IPS DF 6.9 (cell line): ENCODE data around the gene ATP4B.

Experiments
- DNase-seq: peaks from one replicate; pipeline ENCODE4 v3.0.0-alpha.2; 2013; ENCODE audit warnings: low read depth, low spot score
- H3K27ac ChIP-seq: one replicate; pipeline ENCODE4 v1.5.1; 2013; ENCODE audit warnings: low read length, control low read depth
- H3K27me3 ChIP-seq: 2 replicates; pipeline ENCODE4 v1.6.1; 2013; ENCODE audit warnings: mild to moderate bottlenecking, low read length; ENCODE audit not compliant: control insufficient read depth, insufficient read depth
- H3K36me3 ChIP-seq: 2 replicates; pipeline ENCODE4 v1.6.1; 2013; ENCODE audit warnings: low read length; ENCODE audit not compliant: control insufficient read depth, insufficient read depth
- H3K4me1 ChIP-seq: 2 replicates; pipeline ENCODE4 v1.6.1; 2013; ENCODE audit warnings: low read length; ENCODE audit not compliant: control insufficient read depth, insufficient read depth
- H3K4me3 ChIP-seq: 2 replicates; pipeline ENCODE4 v1.5.1; 2013; ENCODE audit warnings: mild to moderate bottlenecking, low read length
- H3K9me3 ChIP-seq: 2 replicates; pipeline ENCODE4 v1.6.1; 2013; ENCODE audit warnings: low read length, inconsistent platforms; ENCODE audit not compliant: control insufficient read depth, insufficient read depth
- WGBS: extraction: QIAGEN DNeasy Blood & Tissue Kit; methylation state at CpG from one replicate; pipeline ENCODE4 v1.1.7; 2013; ENCODE audit warnings: mixed read lengths, missing lambda C conversion rate; ENCODE audit not compliant: insufficient read length, insufficient coverage; 5-methylcytosine and 5-hydroxymethylcytosine counted together

Gene ATP4B

DNA sequence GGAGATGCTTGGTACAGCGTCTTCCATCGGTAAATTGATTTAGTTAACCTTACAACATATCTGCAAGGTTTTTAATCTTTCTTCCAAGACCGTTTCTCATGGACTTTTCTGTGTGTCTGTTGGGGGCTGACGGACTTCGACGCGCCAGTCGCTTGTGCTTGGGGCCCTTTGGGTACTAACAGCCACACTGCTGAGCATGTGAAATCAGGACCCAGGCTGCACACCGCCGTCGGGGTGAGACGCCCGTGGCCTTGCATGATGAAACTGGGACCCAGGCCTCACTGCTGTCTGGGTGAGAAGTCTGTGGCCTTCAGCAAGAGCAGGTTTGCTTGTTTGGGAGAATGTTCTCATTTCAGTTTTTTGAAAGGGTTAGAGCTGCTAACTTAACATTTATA lies 9.8 kb downstream of the ATP4B start:
- Histone ChIP-seq H3K9me3 (no peaks in the 10 kb centered on the region), H3K4me3 (no peak overlapping the region), H3K36me3 (no peaks in the 10 kb centered on the region), H3K4me1 (no peaks in the 10 kb centered on the region), H3K27ac (no peak overlapping the region), H3K27me3 (no peaks in the 10 kb centered on the region)
- no peak for DNase-seq
- WGBS: no CpG with 5 or more reads among the region's 13 CpGs

DNA sequence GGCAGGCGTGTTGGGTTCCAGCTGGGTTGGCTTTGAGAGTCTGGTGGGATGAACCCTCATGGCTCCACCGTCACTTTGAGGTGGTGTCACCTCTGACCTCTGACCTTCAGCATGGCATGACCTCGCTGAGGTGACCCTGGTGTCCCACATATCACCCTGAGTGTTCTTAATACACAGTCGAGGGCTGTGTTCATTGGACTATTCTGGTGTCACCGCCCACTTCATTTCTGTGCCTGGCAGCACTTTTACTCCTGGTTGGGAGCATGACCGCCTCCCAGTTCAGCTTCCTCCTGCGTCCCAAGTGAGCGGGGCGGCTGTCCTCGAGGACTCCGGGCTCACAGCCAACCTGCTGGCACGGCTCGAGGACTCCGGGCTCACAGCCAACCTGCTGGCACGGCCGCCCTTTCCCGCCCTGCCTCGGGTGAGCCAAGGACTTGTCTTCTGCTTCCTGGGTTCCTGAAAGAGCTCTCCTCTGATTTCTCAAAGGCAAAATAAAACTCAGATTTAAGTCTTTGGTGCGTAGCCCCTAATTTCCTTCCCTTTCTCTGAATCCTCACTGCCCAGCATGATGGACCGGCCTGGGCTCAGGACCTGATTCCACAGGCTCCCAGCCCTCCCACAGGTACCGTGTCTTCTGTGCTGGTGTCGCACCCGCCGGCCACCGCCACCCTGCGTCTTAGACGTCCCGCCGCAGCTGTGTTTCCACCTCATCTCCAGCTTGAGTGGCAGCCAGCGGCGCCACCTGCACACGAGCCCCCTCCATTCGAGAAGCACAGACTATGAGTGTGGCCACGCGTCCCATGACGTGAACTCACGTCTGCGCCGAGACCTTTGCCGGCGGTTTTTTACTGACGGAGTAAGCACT lies 10.4 kb downstream of the ATP4B start:
- WGBS: no CpG with 5 or more reads among the region's 42 CpGs
- no peak overlapping the region for H3K27ac ChIP-seq
- no peak overlapping the region for H3K4me3 ChIP-seq
- no peaks in the 10 kb centered on the region for H3K27me3 ChIP-seq
- no peaks in the 10 kb centered on the region for H3K4me1 ChIP-seq
- DNase-seq: no peak
- no peaks in the 10 kb centered on the region for H3K9me3 ChIP-seq
- H3K36me3 ChIP-seq: no peaks in the 10 kb centered on the region

DNA sequence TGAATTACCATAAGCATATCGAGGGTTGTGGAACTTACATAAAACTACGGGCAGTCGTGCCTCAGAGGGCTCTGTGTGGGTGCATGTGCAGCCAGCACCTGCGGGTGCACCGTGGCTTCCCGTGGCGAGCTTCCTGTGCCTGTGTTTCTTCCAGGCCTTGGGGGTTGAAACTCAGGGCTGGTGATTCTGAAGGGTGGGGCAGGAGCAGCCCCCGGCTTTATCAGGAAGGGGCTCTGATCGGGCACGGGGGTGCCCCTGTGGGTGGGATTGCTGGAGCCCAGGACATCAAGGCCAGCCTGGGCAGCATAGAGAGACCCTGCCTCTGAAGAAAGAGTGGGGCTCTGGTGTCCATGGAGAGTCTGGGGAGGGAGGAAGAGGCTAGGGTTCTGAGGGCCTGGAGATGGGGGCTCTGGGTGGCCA lies 11.1 kb downstream of the ATP4B start:
- Histone ChIP-seq H3K4me3 (no peak overlapping the region), H3K27me3 (no peaks in the 10 kb centered on the region), H3K36me3 (no peaks in the 10 kb centered on the region), H3K9me3 (no peaks in the 10 kb centered on the region; the same call in 1 of the 2 replicates), H3K27ac (no peak overlapping the region), H3K4me1 (no peaks in the 10 kb centered on the region)
- no peak for DNase-seq
- WGBS: no CpG with 5 or more reads among the region's 10 CpGs

GRCh38 chr13:113646376-113646775 lies 11.6 kb downstream of the ATP4B start:
- DNase-seq: no peak
- Histone ChIP-seq H3K27me3 (no peaks in the 10 kb centered on the region), H3K9me3 (no peaks in the 10 kb centered on the region; the same call in 1 of the 2 replicates), H3K36me3 (peaks cover 4% of the 10 kb centered on the region; the same call in 1 of the 2 replicates), H3K27ac (no peak overlapping the region), H3K4me1 (no peaks in the 10 kb centered on the region), H3K4me3 (no peak overlapping the region)
- WGBS: no CpG with 5 or more reads among the region's 11 CpGs

GRCh38 chr13:113645329-113645728 lies 12.7 kb downstream of the ATP4B start:
- H3K36me3 ChIP-seq: peaks cover 4% of the 10 kb centered on the region; the same call in 1 of the 2 replicates
- no peak overlapping the region for H3K27ac ChIP-seq
- no peak for DNase-seq
- H3K4me1 ChIP-seq: no peaks in the 10 kb centered on the region
- no peaks in the 10 kb centered on the region for H3K27me3 ChIP-seq
- no peaks in the 10 kb centered on the region; the same call in 1 of the 2 replicates for H3K9me3 ChIP-seq
- H3K4me3 ChIP-seq: no peak overlapping the region
- no CpG with 5 or more reads among the region's 9 CpGs for WGBS

- DNase-seq: no peak
- Histone ChIP-seq H3K9me3 (no peaks in the 10 kb centered on the region; the same call in 1 of the 2 replicates), H3K4me3 (no peak overlapping the region), H3K27ac (no peak overlapping the region), H3K36me3 (peaks cover 8% of the 10 kb centered on the region; the same call in 1 of the 2 replicates), H3K4me1 (no peaks in the 10 kb centered on the region), H3K27me3 (no peaks in the 10 kb centered on the region)
- WGBS: no CpG with 5 or more reads among the region's 1 CpG
Observed at GRCh38 chr13:113644800-113645199, 13.2 kb downstream of the ATP4B start.

DNA sequence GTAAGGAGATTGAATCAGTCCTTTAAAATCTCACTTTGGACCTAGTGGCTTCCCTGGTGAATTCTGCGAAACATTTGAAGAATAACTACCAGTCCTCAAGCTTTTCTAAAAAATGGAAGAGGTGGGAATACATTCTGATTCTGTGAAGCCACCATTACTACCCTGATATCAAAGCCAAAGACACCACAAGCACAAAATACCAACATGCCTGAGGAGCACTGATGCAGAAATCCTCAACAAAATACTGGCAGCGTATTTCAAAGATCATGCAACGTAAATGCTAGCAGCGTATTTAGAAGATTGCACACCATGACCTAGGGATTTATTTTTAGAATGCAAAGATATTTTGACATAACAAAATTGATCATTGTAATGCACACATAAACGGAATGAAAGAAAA lies 14.4 kb downstream of the ATP4B start:
- no CpG with 5 or more reads among the region's 5 CpGs for WGBS
- peaks cover 2% of the 10 kb centered on the region for H3K9me3 ChIP-seq
- H3K27me3 ChIP-seq: no peaks in the 10 kb centered on the region
- no peak for DNase-seq
- H3K4me3 ChIP-seq: no peak overlapping the region
- no peak overlapping the region for H3K27ac ChIP-seq
- H3K4me1 ChIP-seq: no peaks in the 10 kb centered on the region
- H3K36me3 ChIP-seq: peaks cover 12% of the 10 kb centered on the region; the same call in 1 of the 2 replicates

- no peak overlapping the region for H3K4me3 ChIP-seq
- no peak overlapping the region for H3K27ac ChIP-seq
- H3K4me1 ChIP-seq: no peaks in the 10 kb centered on the region
- no peak for DNase-seq
- H3K36me3 ChIP-seq: peaks cover 18% of the 10 kb centered on the region
- peaks cover 2% of the 10 kb centered on the region for H3K9me3 ChIP-seq
- no CpG with 5 or more reads among the region's 2 CpGs for whole genome bisulfite sequencing
- no peaks in the 10 kb centered on the region for H3K27me3 ChIP-seq
Observed at GRCh38 chr13:113642563-113642962, 15.4 kb downstream of the ATP4B start.

GRCh38 chr13:113641426-113641825 lies 16.6 kb downstream of the ATP4B start:
- Histone ChIP-seq H3K27me3 (no peaks in the 10 kb centered on the region), H3K36me3 (peaks cover 30% of the 10 kb centered on the region), H3K4me1 (no peaks in the 10 kb centered on the region), H3K27ac (no peak overlapping the region), H3K4me3 (no peak overlapping the region), H3K9me3 (peaks cover 2% of the 10 kb centered on the region)
- no CpG with 5 or more reads among the region's 7 CpGs for WGBS
- no peak for DNase-seq

DNA sequence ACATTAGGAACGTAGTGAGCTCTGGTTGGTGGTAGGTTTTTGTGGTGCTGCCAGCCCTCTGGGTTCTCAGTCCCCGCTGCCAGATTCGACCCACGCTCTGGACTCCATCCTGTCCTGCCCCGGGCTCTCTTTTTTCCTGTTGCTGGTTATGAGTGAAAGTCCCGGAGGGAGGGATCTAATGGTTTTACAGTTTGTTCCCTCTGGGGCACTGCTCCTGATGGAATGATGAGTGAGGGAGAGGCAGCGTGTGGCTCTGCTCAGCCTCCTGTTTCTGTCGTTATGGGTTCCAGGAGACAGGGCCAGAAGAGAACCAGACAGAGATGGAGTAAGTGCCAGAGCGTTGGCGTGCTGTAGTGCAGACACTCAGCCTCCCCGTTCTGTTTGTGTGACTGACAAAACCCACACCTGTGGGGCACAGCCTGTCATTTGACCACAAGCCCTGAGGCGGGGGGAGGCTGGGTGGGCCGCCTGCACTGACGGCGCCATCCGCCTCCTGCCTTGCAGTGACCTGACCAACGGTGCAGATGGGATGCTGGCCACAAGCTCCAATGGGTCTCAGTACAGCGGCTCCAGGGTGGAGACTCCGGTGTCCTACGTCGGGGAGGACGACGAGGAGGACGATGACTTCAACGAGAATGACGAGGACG lies 18.3 kb downstream of the ATP4B start:
- Histone ChIP-seq H3K27me3 (no peaks in the 10 kb centered on the region), H3K9me3 (peaks cover 2% of the 10 kb centered on the region), H3K36me3 (peaks cover 38% of the 10 kb centered on the region), H3K4me1 (no peaks in the 10 kb centered on the region), H3K4me3 (no peak overlapping the region), H3K27ac (no peak overlapping the region)
- no peak for DNase-seq
- WGBS: no CpG with 5 or more reads among the region's 27 CpGs
